ENCODE measurements around the gene CAPN7. TPM values are rescaled to one million over a fixed set of nuclear protein-coding genes. Genes with fewer than 3 reads are reported as not detected.

CAPN7 gene
- total RNA-seq, 1 donor, result 47.3 TPM

GRCh38 chr3:15271785-15272381 lies 65.8 kb downstream of the CAPN7 start:
- TF ChIP-seq CTCF (IDR thresholded peaks at IDR 0.05; ENCODE audit: insufficient read depth, low read length), result no peak
- no peak for DNase-seq (ENCODE audit: low read depth)
- H3K4me3 ChIP-seq (ENCODE audit: low read depth, low read length), result no peak overlapping the region

- DNase-seq (ENCODE audit: low read depth), result no peak
- no peak for TF ChIP-seq CTCF (IDR thresholded peaks at IDR 0.05; ENCODE audit: insufficient read depth, low read length)
- no peak overlapping the region for H3K4me3 ChIP-seq (ENCODE audit: low read depth, low read length)
These were observed 66.6 kb downstream of the CAPN7 start for GRCh38 chr3:15272426-15273196.

- H3K4me3 ChIP-seq (ENCODE audit: low read depth, low read length), result no peak overlapping the region
- TF ChIP-seq CTCF (IDR thresholded peaks at IDR 0.05; ENCODE audit: insufficient read depth, low read length), result no peak
These were observed 67.2 kb downstream of the CAPN7 start for GRCh38 chr3:15273227-15273626.

GRCh38 chr3:15276028-15276724 lies 70.1 kb downstream of the CAPN7 start:
- DNase-seq (ENCODE audit: low read depth), result no peak
- no peak overlapping the region for H3K4me3 ChIP-seq (ENCODE audit: low read depth, low read length)
- TF ChIP-seq CTCF (IDR thresholded peaks at IDR 0.05; ENCODE audit: insufficient read depth, low read length), result no peak

More at GRCh38 chr3:15273227-15273626, 67.2 kb downstream of the CAPN7 start:
- DNase-seq (ENCODE audit: low read depth), result no peak

GRCh38 chr3:15277861-15278500 lies 71.9 kb downstream of the CAPN7 start:
- TF ChIP-seq CTCF (IDR thresholded peaks at IDR 0.05; ENCODE audit: insufficient read depth, low read length), result no peak
- H3K4me3 ChIP-seq (ENCODE audit: low read depth, low read length), result no peak overlapping the region
- no peak for DNase-seq (ENCODE audit: low read depth)

GRCh38 chr3:15279205-15279604 lies 73.2 kb downstream of the CAPN7 start:
- TF ChIP-seq CTCF (IDR thresholded peaks at IDR 0.05; ENCODE audit: insufficient read depth, low read length), result no peak
- DNase-seq (ENCODE audit: low read depth), result no peak
- H3K4me3 ChIP-seq (ENCODE audit: low read depth, low read length), result no peak overlapping the region
